Spleen (tissue), 7 donors: ENCODE measurements around the gene ZNF469.

Experiments
- POLR2A ChIP-seq, 3 donors: fragments of 450-650 bp; IDR thresholded peaks; one replicate each; pipeline ENCODE4 v1.5.1; 2017; ENCODE audit warnings: antibody characterized with exemption in 3 of 3, mild to moderate bottlenecking in 1 of 3
- TF ChIP-seq, protein P1 (sequence below), 11 experiments: fragments of 200-600 bp in 7 of 11; fragments of 450-650 bp in 4 of 11; sonication (generic) in 4 of 11; IDR thresholded peaks in 8 of 11; conservative IDR thresholded peaks in 3 of 11; 1 replicate in 7 of 11; 2 replicates in 4 of 11; pipeline versions ENCODE4 v1.4.0 to v1.8.0; 2016 to 2021; ENCODE audit warnings: antibody characterized with exemption in 11 of 11, inconsistent platforms in 4 of 11, mild to moderate bottlenecking in 1 of 11
- donor health status: DM: no; HTN: no; CAD: no; lungs with moderate emphysema.
- donor health status: DM: no; HTN: no; CAD: no.
- donor health status: DM: no; HTN: no; CAD: no.

GRCh38 chr16:88367560-88367959, 15.2 kb upstream of the ZNF469 start:
- TF ChIP-seq, protein P1, sequence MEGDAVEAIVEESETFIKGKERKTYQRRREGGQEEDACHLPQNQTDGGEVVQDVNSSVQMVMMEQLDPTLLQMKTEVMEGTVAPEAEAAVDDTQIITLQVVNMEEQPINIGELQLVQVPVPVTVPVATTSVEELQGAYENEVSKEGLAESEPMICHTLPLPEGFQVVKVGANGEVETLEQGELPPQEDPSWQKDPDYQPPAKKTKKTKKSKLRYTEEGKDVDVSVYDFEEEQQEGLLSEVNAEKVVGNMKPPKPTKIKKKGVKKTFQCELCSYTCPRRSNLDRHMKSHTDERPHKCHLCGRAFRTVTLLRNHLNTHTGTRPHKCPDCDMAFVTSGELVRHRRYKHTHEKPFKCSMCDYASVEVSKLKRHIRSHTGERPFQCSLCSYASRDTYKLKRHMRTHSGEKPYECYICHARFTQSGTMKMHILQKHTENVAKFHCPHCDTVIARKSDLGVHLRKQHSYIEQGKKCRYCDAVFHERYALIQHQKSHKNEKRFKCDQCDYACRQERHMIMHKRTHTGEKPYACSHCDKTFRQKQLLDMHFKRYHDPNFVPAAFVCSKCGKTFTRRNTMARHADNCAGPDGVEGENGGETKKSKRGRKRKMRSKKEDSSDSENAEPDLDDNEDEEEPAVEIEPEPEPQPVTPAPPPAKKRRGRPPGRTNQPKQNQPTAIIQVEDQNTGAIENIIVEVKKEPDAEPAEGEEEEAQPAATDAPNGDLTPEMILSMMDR (IDR thresholded peaks at IDR 0.05 in 8 of 11, conservative IDR thresholded peaks at IDR 0.05 in 3 of 11): no peak
- no peak for TF ChIP-seq POLR2A (IDR thresholded peaks at IDR 0.05)
